Tongue (tissue), 2 donors: ENCODE results near the gene GAS6. TPM values are rescaled to one million over a fixed set of nuclear protein-coding genes. Genes with fewer than 3 reads are reported as not detected.
"Not testable (repeated sequence)": the region's sequence is repeated elsewhere in the genome, so short reads cannot be mapped to it uniquely, and the experiment has no call there.

ENCODE experiments used
- DNase-seq: peaks from one replicate; pipeline ENCODE4 v3.0.0-alpha.2; 2015
- total RNA-seq: library from RNA; depleted of rRNA; stranded (reverse); fragments of >200 nt; gene quantifications from one replicate; pipeline ENCODE4 v1.2.3, GENCODE V29; 2014

Gene GAS6
- total RNA-seq, 1 donor from 2014 or later = 85.8 TPM

DNA sequence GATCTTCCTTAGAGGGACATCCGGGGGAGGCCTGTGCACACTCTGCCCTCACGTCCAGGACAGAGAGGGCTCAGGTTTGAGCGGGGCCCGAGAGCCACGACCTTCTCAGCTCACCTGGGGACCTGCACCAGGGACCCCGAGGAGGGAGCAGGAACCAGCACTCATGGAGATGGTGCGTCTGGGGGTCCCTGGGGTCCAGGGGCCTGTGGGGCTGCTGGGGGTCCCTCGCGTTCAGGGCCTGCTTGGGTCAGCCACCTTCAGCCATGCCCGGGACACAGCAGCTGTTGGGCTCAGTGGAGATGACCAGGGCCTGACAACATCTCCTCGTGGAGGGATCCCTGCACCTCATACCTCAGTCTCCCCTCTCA, 57.8 kb downstream of the GAS6 start:
- DNase-seq = no peak

DNA sequence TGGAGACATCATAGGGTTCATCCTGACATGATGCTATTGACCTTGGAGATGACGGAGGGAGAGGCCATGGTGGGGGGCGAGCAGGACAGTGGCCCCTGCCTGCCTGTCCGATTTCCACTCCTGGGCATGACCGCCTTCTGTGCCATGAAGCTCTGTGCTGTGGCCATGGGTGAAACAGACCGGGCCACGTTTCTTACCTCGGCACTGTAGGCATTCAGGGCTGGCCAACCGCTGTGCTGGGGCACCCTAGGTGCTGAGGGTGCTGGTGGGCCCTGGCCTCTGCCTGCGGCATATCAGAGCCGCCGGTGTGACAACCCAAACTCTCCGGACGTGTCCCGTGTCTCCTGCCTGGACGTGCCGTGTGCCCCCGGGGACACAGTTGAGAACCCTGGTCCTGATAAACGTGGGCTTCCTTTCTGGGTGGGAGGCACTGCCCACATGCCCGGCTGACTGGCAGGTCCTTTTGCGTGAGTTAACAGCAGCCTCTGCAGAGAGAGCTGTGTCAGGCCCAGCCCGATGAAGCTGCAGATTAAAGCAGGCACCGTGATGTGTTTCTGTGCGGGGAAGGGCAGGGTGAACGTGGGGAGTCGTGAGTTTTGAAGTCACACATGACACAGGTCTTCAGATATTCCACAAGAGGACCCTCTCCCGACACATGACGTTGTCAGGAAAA, 58.3 kb downstream of the GAS6 start:
- DNase-seq = no peak

DNA sequence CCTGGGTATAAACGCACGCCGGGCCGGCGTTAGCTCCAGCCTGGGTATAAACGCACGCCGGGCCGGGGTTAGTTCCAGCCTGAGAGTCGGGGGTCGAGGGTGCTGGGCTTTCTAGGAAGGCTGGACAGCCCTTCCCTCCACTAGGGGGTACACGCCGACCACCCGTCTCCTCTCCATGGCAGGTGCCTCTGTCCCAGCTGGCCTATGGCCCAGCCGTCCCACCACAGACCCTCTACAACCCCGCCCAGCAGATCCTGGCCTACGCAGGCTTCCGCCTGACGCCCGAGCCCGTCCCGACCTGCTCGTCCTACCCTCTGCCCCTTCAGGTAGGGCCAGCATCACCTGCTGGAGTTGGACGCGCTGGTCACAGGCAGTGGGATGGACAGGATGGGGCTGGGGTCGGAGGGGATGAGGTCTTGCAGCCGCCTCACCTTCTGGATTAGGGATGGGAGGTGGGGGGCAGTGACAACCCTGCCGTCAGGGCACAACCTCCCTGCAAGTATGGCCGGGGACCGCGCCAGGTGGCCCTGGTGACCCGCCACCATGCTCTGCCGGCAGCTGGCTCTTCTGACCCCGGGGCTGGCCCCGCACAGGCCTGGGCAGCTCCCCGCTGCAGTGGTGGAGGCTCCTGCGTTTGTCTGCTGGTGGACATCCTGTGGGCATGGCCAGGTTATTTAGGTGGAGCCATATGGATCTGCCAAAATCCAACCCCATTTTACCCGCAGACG, 59.0 kb downstream of the GAS6 start:
- DNase-seq = no peak

DNA sequence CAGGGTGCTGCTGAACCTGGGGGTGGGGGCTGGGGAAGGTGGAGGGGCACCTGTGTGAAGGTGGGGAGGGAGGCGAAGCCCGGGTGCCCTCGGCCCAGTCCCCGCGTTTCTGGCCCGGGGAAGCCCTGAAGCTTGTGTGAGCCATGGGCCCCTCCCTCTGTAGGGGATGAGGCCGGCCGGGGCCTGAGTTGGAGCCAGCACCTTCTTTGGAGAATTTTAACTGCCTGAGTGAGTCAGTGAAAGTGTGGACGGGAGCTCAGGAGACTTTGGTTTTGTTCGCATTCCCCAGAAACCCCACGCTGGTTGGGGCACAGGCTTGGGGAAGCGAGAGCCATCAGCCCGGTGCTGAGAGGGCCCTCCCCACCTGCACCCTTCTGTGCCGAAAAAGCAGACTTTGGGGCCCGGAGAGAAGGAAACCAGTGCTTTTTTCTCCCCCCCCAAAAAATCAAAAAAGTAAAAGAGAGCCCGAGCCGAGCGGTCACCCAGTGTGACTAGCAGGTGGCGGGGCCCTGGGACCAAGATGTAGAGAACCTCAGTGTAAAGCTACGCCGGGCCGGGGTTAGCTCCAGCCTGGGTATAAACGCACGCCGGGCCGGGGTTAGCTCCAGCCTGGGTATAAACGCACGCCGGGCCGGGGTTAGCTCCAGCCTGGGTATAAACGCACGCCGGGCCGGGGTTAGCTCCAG, 59.7 kb downstream of the GAS6 start:
- no peak for DNase-seq

DNA sequence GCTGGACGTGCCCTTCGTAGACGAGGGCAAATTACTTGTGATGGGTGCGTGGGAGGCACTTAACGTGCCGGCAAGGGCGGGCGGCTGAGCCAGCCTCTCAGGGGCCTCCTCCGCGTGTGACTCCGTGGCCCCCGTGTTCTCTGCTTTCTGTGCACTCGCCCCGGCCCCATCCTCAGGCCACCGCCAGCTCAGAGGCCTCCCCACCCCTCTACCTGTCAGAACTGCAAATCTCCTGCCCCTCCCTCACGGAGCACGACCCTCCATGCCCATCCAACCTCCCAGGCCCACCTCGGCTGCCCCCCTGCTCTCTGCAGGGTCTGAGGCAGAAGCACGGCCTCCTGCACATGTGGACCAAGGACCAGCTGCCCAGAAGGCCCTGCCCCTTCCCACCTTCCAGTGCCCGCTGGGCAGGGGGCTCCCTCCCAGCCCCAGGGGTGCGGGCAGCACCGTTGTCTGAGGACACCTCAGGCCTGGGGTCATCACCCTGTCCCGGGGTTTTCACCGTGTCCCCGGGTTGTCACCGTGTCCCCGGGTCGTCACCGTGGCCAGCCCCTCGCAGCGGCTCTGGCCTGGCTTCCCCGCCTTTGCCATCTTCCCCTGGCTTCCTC, 60.4 kb downstream of the GAS6 start:
- no peak for DNase-seq

DNA sequence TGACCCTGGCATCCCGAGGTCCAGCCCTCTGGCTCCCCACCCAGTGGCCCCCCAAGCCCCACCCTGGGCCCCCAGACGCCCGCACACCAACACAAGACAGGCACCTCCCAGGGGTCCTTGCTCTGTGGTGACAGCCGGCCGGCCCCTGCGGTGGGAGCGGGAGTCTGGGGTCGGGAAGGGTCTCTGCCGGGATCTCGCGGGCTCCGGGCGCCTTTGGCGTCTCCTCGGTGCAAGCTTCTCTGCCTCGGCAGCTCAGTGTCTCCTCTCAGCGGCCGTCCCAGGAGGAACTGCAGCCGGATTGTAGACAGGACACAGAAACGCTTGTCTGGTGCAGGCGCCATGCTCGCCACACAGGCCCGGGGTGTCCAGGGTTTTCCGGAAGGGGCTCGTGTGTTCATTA, 61.1 kb downstream of the GAS6 start:
- DNase-seq = no peak

DNA sequence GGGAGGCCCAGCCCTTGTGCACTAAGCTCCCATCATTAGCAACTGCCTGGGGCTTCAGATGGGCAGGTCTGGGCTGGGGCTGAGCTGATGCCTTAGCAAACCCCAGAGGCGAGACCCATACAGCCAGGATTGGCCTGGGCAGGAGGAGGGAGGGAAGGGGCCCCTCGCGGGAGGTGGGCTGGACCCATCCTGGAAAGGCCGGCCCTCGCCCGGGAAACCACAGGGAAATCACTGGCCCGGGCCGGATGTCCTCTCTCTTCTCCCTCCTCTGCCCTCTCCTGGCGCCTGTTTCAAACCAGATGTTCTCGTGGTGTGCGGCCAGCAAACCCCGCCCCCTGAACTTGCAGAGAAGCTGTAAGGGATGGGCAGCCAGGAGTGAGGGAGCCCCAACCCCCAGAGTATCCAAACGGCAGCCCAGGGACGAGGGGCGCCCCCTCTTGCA, 61.8 kb downstream of the GAS6 start:
- peak; percentile 90 for DNase-seq

DNA sequence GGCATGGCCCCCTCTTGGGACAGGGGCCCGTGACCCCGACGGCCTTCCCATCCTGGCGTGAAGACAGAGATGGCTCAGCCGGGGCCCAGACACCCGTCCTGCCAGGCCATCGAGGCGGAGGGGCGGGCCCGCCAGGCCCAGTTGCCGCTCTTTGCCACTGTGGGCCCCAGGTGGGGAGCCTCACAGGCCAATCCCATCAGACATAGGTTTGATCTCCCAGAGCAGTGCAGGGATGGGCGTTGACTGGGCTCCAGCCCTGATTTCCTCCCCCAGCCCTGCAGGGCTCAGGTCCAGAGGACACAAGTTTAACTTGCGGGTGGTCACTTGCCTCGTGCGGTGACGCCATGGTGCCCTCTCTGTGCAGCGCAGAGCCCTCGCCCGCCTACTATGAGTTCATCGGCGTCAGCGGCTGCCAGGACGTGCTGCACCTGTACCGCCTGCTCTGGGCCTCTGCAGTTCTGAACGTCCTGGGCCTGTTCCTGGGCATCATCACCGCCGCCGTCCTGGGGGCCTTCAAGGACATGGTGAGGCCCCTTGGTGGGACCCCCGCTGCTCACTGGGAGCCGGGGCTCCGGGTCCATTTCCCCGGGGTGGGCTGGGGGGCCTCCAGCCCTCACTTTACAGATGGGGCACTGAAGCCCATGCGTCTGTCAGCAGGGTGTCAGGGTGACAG, 62.5 kb downstream of the GAS6 start:
- peak; percentile 48 for DNase-seq

DNA sequence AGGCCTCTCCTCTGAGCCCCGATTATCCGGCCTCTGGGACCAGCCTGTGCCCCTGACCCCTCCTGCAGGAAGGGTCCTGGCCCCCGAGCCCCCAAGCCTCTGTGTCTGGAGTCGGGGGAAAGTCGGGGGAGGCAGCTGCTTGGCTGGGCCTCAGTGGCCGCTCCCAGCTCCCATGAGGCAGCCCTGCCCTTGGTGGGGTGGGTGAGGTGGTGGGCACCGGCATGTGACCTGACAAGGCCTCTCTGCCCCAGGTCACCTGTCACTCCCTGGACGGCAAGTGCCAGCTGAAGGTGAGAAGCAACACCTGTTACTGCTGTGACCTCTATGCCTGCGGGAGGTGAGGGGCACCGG, 63.3 kb downstream of the GAS6 start:
- DNase-seq = no peak

DNA sequence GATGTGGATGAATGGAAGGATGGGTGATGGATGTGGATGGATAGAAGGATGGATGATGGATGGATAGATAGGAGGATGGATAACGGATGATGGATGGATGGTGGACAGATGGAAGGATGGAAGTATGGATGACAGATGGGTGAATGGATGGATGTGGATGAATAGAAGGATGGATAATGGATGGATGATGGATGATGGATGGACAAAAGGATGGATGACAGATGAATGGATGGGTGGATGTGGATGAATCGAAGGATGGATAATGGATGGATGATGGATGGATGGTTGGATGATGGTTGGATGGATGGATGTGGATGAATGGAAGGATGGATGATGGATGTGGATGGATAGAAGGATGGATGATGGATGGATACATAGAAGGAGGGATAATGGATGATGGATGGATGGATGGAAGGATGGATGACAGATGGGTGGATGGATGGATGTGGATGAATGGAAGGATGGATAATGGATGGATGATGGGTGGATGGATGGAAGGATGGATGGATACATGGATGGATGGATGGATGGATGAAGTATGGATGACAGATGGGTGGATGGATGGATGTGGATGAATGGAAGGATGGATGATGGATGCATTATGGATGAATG, 65.6 kb downstream of the GAS6 start:
- DNase-seq = no peak

DNA sequence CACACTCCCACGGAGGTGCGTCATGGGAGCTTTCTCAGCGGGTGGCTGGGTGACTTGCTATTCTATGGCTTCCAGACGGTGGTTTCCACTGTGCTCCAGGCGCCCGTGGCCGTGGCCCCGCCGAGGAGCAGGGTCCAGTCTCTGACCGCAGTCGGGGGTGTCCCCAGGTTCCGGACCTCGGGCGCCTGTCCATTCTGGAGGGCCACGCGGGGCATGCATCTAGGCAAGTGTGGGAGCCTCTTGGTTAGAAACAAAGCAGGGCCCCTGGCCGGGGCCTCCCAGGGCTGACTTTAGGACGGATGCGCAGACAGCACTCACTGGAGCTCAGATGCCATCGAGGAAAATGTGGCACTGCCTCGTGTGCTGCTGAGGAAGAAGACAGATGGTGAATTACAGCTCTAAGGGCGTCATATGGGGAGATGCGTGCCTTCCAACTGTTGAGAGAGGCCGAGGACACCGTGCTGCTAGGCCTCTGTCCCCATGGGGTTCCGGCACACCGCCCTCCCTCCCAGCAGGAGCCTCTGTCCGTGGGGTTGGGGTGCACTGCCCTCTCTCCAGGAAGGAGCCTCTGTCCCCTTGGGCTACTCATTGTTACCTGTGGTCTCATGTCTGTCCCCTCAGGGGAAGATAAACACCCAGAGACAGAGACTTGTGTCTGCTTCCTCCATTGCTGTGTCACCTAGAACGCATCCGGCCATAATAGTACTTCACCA, 66.8 kb downstream of the GAS6 start:
- no peak for DNase-seq

DNA sequence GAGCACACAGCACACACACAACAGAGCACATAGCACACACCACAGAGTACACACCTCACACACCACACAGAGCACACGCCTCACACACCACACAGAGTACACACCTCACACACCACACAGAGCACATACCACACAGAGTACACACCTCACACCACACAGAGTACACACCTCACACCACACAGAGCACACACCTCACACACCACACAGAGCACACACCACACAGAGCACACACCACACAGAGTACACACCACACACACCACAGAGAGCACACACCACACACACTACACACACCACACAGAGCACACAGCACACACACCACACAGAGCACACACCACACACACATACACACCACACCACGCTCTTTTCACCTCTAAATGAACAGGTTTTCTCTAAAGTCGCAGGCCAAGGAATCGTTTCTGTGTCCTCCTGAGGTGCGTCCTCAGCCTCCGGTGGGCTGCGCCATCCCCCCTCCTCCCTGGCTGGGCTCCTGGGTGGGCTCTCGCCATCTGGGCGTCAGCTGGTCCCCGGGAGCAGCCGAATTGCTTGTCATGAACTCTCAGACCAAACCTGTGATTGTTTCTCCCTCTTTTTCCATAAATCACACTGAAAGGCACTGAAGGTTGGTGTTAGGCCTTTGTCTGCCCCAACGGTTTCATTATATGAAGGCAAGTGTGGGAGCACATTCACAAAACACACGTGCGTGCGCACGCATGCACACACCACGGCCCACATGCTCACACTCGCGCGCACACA, 67.5 kb downstream of the GAS6 start:
- no peak for DNase-seq

DNA sequence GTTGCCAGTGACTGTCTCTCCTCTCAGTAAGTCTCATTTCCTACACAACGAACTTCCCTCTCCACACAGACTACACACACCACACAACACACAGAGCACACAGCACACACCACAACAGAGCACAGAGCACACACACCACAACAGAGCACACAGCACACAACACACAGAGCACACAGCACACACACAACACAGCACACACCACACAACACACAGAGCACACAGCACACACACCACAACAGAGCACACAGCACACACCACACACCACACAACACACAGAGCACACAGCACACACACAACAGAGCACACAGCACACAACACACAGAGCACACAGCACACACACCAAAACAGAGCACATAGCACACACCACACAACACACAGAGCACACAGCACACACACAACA, 68.5 kb downstream of the GAS6 start:
- DNase-seq = not testable (repeated sequence)

DNA sequence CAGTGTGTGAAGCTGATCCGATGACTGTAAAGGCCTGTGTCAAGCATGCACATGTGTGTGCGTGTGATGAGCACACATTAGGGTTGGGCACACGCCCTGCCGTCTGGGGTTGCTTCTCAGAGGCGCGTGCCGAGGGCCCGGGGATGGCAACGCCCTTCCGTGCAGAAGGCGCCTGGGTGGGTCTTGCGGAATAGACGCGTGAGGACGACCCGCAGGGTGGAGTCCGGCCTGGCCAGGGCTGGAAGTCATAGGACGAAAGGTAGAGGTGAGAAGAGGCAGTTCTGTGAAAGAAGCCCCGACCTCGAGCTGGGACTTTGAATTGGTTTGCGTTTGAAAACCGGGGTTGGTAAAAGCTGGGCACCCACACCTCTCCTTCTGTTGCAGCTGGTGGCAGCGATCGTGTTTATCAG, 69.1 kb downstream of the GAS6 start:
- DNase-seq = no peak

DNA sequence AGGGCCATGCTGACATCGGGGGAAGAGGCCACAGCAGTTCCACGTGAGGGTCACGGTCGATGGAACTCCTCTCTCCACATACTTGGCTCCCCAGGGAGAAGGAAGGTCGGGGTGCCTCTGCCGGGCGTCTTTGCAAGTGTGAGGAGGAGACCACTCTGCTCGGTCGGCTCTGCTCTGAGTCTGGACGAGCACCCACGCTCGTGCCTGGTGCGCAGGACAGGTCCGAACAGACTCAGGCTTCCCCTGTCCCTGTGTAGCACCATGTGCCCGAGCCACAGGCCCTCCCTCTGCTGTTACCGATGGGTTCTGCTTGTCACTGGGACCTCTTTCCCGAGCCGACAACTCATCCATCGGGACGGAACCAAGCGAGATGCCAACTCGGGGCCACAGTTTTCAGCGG, 69.8 kb downstream of the GAS6 start:
- DNase-seq = no peak

DNA sequence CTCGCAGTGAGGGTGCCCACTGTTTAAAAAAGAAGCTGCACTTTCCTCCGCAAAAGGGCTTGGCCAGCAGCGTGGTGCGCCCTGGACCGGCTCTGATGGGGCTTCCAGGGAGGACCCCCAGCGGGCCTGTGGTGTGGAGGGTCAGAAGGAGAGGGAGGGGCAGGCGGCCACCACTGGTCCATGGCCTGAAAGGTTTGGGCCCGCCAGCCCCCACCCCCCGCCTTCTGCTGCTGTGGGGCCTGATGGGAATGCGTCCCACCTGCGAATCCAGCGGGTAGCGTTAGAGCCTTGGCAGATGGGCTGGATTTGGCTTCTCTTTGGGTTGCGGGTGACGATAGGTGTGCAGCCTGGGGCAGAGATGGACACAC, 70.2 kb downstream of the GAS6 start:
- DNase-seq = no peak

DNA sequence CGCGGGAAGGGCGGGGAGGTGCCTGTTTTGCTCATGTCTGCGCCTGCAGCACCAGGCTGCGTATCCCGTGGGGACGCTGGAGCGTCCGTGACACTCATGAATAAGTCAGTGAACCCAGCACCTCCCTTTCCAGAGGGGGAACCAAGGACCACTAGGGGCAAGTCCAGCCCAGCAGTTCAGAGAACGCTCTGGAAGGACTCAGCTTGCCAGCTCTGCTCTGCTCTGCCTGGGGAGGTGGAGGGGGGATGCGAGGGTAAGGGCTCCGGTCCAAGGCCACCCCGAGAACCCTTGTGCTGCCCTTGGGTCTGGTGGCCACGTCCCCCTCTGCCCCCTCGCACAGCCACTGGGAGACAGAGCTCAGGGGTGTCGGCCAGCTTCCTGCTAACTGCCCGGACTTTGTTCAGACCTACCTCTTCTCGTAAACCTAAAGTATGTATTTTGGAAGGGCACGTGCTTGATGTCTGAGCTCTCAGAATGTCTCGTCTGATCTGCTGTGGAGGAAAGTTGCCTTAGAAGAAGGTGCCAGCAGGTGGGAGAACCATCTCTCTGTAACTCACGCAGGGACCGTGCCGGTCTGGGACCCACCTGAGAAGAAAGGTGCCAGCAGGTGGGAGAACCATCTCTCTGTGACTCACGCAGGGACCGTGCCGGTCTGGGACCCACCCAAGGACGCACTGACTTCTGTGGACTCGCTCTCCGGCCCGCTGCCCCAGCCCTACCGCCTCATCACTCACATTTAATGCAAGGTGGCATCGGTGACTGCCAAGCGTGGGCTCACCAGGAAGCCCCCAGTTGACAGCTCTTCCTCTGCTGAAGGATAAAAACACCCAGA, 70.8 kb downstream of the GAS6 start:
- no peak for DNase-seq

DNA sequence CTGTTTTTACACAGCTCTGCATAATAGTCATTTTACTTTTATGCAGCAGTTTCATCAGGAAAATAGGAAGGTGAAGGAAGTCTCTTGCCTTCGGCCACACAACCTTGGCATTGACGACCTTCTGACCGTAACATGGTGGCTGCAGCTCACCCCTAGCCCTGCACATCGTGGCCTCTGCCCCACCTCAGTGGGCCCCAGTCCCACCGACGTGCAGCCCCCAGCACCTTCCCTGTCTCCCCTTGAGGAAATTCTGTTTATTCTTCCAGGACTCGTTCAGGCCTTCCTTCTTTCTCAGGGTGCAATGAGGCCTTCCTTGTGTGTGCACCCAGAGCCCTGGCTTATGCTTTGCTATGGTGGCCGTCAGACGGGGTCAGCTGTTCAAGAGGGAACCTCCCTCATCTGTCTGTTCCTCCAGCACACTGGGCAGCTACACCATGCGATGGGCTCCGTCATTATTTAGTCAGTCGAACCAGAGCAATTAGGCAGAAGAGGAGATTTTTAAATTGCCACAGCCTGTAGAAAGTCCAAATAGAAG, 71.6 kb downstream of the GAS6 start:
- DNase-seq = no peak

DNA sequence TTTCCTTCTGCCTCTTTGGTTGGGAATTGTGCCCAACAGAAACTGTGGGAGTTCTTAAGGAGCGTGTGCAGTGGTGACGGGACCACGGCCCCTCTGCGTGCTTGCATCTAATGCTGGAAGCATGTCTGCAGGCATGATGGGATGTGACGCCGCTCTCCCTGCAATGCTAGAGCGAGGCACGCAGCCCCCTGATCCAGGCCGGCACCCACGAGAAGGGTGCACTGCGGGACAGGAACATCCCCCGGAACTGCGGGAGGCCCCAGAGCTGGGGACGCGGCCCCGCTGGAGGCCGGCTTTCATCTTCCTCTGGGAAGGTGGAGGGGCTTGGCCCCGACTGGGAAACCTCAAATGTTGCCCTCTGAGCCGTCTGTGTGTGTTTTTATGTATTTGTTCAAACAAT, 72.1 kb downstream of the GAS6 start:
- DNase-seq = no peak

DNA sequence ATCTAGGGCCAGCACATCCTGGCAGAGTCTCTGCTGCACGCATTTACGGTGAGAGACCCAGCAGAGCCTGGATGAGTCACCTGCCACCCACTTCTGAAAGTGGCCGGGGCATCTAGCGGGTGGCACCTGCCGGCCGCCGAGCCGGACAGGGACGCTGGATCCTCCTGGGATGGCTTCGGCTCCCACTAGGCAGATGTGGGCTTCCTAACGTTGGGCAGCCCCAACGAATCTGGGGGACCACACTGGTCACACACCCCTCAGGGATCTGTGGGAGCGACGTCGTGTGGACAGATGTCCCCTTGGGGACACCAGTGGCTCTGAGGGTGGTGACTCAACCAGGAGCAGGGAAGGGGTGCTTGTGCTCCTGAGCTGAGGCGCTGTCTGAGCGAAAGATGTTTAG, 72.7 kb downstream of the GAS6 start:
- no peak for DNase-seq
